ENCODE measurements around the gene VWA5A.

VWA5A gene

GRCh38 chr11:124085997-124086846 lies 29.0 kb upstream of the VWA5A start:
- Histone ChIP-seq H3K4me3 (ENCODE audit: low read length) (no peak overlapping the region), H3K4me1 (ENCODE audit: low read length) (no peaks in the 10 kb centered on the region), H4K20me1 (ENCODE audit: insufficient read depth, low read length) (no peaks in the 10 kb centered on the region), H3K79me2 (ENCODE audit: low read length) (no peaks in the 10 kb centered on the region), H3K36me3 (replicated peaks; ENCODE audit: low read depth, low read length) (no peaks in the 10 kb centered on the region), H2AFZ (ENCODE audit: low read depth, low read length) (no peak overlapping the region), H3K27me3 (ENCODE audit: low read depth, low read length) (peaks cover 23% of the 10 kb centered on the region), H3K9me3 (ENCODE audit: insufficient read depth, low read length) (no peaks in the 10 kb centered on the region), H3K4me2 (ENCODE audit: low read length) (no peak overlapping the region), H3K9ac (ENCODE audit: low read length) (no peak overlapping the region), H3K27ac (ENCODE audit: low read length) (no peak overlapping the region)
- no peak for TF ChIP-seq CTCF (IDR thresholded peaks at IDR 0.05; ENCODE audit: low read depth, low read length)
- TF ChIP-seq EZH2phosphoT487 (IDR thresholded peaks at IDR 0.05; ENCODE audit: low read depth) = no peak

- Histone ChIP-seq H3K27me3 (ENCODE audit: low read depth, low read length) (no peaks in the 10 kb centered on the region; the same call in 1 of the 2 replicates), H3K4me1 (ENCODE audit: low read length) (no peaks in the 10 kb centered on the region), H3K4me3 (ENCODE audit: low read length) (no peak overlapping the region), H3K27ac (ENCODE audit: low read length) (no peak overlapping the region), H3K9ac (ENCODE audit: low read length) (no peak overlapping the region), H3K9me3 (ENCODE audit: insufficient read depth, low read length) (no peaks in the 10 kb centered on the region), H2AFZ (ENCODE audit: low read depth, low read length) (no peak overlapping the region), H3K79me2 (ENCODE audit: low read length) (no peaks in the 10 kb centered on the region), H4K20me1 (ENCODE audit: insufficient read depth, low read length) (no peaks in the 10 kb centered on the region), H3K4me2 (ENCODE audit: low read length) (no peak overlapping the region), H3K36me3 (replicated peaks; ENCODE audit: low read depth, low read length) (no peaks in the 10 kb centered on the region)
- no peak for TF ChIP-seq CTCF (IDR thresholded peaks at IDR 0.05; ENCODE audit: low read depth, low read length)
- TF ChIP-seq EZH2phosphoT487 (IDR thresholded peaks at IDR 0.05; ENCODE audit: low read depth) = no peak
Observed at GRCh38 chr11:124090996-124091395, 24.3 kb upstream of the VWA5A start.

GRCh38 chr11:124093330-124093729 lies 21.9 kb upstream of the VWA5A start:
- H3K79me2 ChIP-seq (ENCODE audit: low read length) = no peaks in the 10 kb centered on the region
- H3K4me2 ChIP-seq (ENCODE audit: low read length) = no peak overlapping the region
- H3K9ac ChIP-seq (ENCODE audit: low read length) = no peak overlapping the region
- no peak overlapping the region for H3K4me3 ChIP-seq (ENCODE audit: low read length)
- no peaks in the 10 kb centered on the region for H4K20me1 ChIP-seq (ENCODE audit: insufficient read depth, low read length)
- no peaks in the 10 kb centered on the region for H3K36me3 ChIP-seq (replicated peaks; ENCODE audit: low read depth, low read length)
- TF ChIP-seq EZH2phosphoT487 (IDR thresholded peaks at IDR 0.05; ENCODE audit: low read depth) (no peak), CTCF (IDR thresholded peaks at IDR 0.05; ENCODE audit: low read depth, low read length) (no peak)
- no peaks in the 10 kb centered on the region for H3K27me3 ChIP-seq (ENCODE audit: low read depth, low read length)
- H2AFZ ChIP-seq (ENCODE audit: low read depth, low read length) = no peak overlapping the region
- no peaks in the 10 kb centered on the region for H3K4me1 ChIP-seq (ENCODE audit: low read length)
- H3K9me3 ChIP-seq (ENCODE audit: insufficient read depth, low read length) = no peaks in the 10 kb centered on the region
- H3K27ac ChIP-seq (ENCODE audit: low read length) = no peak overlapping the region

GRCh38 chr11:124094731-124095130 lies 20.5 kb upstream of the VWA5A start:
- Histone ChIP-seq H3K4me1 (ENCODE audit: low read length) (no peaks in the 10 kb centered on the region), H3K4me2 (ENCODE audit: low read length) (no peak overlapping the region), H3K79me2 (ENCODE audit: low read length) (no peaks in the 10 kb centered on the region), H3K9ac (ENCODE audit: low read length) (no peak overlapping the region), H2AFZ (ENCODE audit: low read depth, low read length) (no peak overlapping the region), H3K27me3 (ENCODE audit: low read depth, low read length) (no peaks in the 10 kb centered on the region), H4K20me1 (ENCODE audit: insufficient read depth, low read length) (no peaks in the 10 kb centered on the region), H3K27ac (ENCODE audit: low read length) (no peak overlapping the region), H3K4me3 (ENCODE audit: low read length) (no peak overlapping the region), H3K36me3 (replicated peaks; ENCODE audit: low read depth, low read length) (no peaks in the 10 kb centered on the region), H3K9me3 (ENCODE audit: insufficient read depth, low read length) (no peaks in the 10 kb centered on the region)
- TF ChIP-seq EZH2phosphoT487 (IDR thresholded peaks at IDR 0.05; ENCODE audit: low read depth) = no peak
- no peak for TF ChIP-seq CTCF (IDR thresholded peaks at IDR 0.05; ENCODE audit: low read depth, low read length)

Measured in OCI-LY3 (cell line).